Measurements from ENCODE around the gene SLC12A7.

The SLC12A7 gene

GRCh38 chr5:1077026-1077425 is 34.8 kb downstream of the SLC12A7 start:
- no peak for DNase-seq

- DNase-seq: no peak
These were observed 35.5 kb downstream of the SLC12A7 start for GRCh38 chr5:1076406-1076805.

- no peak for DNase-seq
These were observed 35.9 kb downstream of the SLC12A7 start for GRCh38 chr5:1075931-1076330.

GRCh38 chr5:1075555-1075881 is 36.3 kb downstream of the SLC12A7 start:
- no peak for DNase-seq

- no peak for DNase-seq
These were observed 36.9 kb downstream of the SLC12A7 start for GRCh38 chr5:1074816-1075554.

DNA sequence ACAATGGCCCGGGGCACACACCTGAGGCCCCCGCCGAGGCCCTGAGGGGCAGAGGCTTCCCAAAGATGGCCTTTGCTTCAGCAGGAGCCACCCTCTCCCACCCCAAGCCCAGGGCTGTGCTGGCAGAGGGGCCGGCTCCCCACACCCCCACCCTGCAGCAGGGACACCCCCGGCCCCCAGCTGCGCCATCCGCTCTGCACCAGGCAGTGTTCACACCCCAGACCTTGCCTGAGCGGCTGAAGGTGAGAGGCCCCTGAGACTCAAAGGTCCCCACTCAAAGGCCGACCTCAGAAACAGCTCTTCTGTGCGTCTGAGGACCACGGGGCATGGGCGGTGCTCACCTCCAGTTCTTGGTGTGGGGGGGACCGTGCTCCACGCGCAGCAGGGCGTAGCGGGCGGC is 37.6 kb downstream of the SLC12A7 start:
- no peak for DNase-seq

DNA sequence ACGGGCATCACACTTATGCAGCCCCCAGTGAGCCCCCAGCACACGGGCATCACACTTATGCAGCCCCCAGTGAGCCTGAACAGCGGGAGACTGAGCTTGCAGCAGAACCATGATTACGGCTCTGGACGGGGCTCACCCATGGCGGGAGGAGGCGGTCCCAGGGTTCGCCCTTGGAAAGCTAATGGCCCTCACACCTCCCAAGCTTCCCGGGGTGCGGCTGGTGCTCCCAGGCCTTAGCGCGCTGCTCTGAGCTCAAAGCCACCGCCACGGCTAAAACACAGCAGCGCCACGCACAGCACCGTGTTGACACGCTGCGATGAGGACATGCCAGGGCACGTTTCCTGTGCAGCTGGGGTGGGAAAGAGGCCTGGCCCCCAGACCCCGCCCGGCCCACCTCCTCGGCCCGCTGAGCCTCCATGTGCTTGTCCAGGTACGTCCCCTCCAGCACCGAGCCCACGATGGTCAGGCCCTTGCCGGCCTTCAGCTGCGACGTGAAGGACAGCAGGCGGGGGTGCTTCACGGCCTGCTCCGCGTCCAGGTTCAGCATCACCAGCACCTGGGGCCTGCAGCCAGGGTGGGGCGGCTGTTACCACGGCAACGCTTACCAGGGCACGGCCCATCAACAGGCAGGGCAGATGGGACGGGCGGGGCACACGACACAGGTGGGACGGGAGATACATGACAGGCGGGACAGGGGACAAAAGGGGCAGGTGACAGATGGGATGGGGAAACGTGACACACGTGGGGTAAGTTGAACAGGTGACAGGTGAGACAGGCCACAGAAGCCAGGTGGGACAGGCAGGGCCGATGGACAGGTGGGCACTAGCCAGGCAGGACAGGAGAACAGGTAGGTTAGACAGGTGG is 38.4 kb downstream of the SLC12A7 start:
- DNase-seq: no peak

DNA sequence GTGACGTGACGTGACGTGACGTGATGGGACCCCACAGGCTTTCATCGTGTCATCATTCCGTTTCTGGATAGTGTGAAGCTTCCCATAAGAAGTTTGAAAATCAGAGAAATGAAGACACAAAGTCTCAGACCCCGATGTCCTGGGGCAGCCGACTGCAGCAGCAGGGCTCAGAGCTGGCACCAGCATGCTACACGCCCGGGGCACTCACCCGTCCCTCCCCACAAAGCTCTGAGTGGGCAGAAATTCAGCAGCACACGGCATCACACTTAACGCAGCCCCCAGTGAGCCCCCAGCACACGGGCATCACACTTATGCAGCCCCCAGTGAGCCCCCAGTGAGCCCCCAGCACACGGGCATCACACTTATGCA is 42.2 kb downstream of the SLC12A7 start:
- no peak for DNase-seq

DNA sequence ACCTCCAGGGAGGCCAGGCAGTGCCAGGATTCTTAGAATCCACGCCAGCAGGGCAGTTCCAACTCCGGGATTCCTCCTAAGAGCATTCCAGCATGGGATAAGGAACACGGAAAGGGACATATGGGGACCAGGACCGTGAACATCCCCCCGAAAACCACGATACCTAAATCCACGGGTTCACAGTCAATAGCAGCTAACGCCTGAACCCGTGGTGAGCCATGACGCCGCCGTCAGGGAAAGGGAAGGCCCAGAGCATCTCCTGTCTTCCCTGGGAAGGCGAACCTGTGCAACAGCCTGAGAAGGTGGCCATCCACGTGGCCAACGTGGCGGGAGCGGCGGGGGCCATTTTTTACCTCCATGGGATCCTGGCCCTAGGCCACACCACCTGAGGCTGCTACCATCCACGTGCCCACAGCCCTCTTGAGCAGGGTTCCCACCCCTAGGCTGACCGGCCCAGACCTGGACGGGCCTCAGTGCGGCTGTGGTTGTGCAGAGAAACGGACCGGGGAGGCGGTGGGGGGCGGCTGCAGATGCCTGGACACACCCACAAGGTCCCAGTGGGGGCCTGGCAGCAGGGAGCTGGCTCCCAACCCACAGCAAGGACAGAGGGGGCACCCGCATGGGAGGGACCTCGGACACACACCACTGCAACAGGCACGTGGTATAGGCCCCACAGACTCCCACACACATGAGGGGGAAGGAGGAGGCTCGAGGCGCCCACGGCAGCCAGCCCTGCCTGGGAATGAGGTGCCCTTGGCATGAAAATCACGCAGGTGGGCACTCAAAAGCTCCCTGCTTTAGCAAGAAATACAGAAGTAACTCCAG is 42.8 kb downstream of the SLC12A7 start:
- no peak for DNase-seq

GRCh38 chr5:1068204-1068894 is 43.5 kb downstream of the SLC12A7 start:
- DNase-seq: no peak

GRCh38 chr5:1067141-1068121 is 44.4 kb downstream of the SLC12A7 start:
- no peak for DNase-seq

- no peak for DNase-seq
These were observed 45.2 kb downstream of the SLC12A7 start for GRCh38 chr5:1066676-1067075.

GRCh38 chr5:1065891-1066650 is 45.8 kb downstream of the SLC12A7 start:
- no peak for DNase-seq

- DNase-seq: no peak
These were observed 46.6 kb downstream of the SLC12A7 start for GRCh38 chr5:1065143-1065750.

DNA sequence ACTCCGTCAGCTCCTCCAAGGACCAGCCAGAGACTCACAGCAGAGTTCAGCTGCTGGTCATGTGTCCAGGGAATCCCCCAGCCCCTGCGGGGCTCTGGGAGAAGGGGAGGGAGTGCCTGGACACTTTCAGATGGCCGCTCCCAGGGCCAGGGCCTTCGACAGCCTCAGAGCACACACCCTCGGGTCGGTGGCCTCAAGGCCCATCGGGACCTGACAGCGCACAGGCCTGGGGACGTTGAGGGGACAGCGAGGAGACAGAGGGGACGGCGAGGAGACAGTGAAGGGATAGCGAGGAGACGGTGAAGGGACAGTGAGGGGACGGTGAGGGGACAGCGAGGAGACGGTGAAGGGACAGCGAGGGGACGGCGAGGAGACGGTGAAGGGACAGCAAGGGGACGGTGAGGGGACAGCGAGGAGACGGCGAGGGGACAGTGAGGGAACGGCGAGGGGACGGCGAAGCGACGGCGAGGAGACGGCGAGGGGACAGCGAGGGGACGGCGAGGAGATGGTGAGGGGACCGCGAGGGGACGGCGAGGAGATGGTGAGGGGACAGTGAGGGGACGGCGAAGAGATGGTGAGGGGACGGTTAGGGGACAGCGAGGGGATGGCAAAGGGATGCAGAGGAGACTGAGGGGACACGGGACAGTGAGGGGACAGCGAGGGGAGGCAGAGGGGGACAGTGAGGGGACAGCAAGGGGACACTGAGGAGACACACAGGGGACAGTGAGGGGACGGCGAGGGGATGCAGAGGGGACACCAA is 47.3 kb downstream of the SLC12A7 start:
- no peak for DNase-seq

GRCh38 chr5:1063661-1064382 is 48.0 kb downstream of the SLC12A7 start:
- no peak for DNase-seq

DNA sequence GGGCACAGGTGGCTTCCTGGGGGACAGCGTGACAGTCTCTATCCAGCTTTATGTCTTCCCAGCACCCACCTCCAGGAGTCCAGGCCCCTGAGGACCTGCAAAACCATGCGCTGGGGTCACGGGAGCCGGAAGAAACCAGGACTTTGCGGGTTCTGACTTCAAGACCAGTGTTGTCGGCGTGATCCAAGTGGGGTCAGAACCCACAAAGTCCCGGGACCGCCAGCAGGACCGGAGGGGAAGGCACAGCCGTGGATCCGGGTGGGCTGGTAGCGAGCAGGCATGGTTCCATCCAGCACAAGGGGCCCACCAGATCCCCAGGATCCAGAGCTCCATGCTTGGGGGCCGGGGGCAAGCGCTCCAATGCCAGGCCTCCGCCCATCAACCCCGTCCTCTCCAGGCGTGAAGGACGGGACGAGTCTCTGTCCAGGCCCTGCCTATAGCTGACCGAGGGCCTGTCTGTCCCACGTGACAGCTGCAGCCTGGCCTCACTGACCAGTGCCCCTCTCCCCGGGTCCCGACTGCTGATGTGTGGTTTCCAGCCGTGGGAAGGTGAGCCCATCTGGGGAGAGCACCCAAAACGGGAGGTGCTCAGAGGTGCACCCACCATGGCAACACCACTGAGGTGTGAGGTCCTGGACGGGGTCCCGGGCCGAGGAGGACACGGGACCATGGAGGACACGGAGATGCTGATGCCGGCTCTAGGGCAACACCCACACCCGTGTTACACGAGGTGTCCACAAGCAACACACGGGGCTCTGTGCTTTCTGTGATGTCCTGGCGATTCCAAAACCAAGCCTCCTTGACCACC is 48.9 kb downstream of the SLC12A7 start:
- DNase-seq: no peak

GRCh38 chr5:1061916-1062315 is 49.9 kb downstream of the SLC12A7 start:
- no peak for DNase-seq
